Suprapubic skin (tissue), 3 donors: ENCODE results near the gene TAPBPL.

ENCODE experiments used
- POLR2AphosphoS5 ChIP-seq, 3 donors: sonication (generic); formaldehyde crosslinking; IDR thresholded peaks; one replicate each; pipeline ENCODE4 v1.6.1; 2017; ENCODE audit warnings: antibody characterized with exemption in 3 of 3
- TF ChIP-seq, protein P1 (sequence below), 2 donors: fragments of 200-600 bp in 1 of 2; fragments of 450-650 bp in 1 of 2; sonication (generic) in 1 of 2; IDR thresholded peaks; one replicate each; pipeline ENCODE4 v1.5.1; 2016 to 2019; ENCODE audit warnings: antibody characterized with exemption in 2 of 2, mild to moderate bottlenecking in 1 of 2, moderate library complexity in 1 of 2

DNA sequence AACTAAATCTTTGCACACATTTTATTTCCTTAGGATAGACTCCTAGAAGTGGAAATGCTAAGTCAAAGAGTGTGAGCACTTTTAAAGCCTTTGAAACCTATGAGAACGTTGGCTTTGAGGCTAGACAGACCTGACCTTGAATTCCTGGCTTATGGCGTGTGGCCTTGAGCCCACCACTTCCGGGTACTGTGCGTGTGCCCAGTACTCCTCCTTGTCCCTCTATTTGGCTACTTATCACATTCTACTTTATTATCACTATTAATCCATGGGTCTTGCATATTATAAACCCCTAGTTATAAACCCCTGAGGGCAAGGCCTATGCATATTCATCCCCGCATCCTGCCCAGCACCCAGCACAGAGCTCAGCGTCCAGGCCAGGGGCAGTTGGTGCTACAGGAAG is 33.0 kb upstream of the TAPBPL start:
- TF ChIP-seq POLR2AphosphoS5 (IDR thresholded peaks at IDR 0.05) = no peak
- TF ChIP-seq, protein P1, sequence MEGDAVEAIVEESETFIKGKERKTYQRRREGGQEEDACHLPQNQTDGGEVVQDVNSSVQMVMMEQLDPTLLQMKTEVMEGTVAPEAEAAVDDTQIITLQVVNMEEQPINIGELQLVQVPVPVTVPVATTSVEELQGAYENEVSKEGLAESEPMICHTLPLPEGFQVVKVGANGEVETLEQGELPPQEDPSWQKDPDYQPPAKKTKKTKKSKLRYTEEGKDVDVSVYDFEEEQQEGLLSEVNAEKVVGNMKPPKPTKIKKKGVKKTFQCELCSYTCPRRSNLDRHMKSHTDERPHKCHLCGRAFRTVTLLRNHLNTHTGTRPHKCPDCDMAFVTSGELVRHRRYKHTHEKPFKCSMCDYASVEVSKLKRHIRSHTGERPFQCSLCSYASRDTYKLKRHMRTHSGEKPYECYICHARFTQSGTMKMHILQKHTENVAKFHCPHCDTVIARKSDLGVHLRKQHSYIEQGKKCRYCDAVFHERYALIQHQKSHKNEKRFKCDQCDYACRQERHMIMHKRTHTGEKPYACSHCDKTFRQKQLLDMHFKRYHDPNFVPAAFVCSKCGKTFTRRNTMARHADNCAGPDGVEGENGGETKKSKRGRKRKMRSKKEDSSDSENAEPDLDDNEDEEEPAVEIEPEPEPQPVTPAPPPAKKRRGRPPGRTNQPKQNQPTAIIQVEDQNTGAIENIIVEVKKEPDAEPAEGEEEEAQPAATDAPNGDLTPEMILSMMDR (IDR thresholded peaks at IDR 0.05) = no peak
